Uterus (tissue), 2 donors: ENCODE results near the gene UVRAG.

ENCODE experiments used
- CTCF ChIP-seq, 4 experiments: fragments of 200-600 bp in 2 of 4; fragments of 450-650 bp in 2 of 4; sonication (generic) in 2 of 4; IDR thresholded peaks; one replicate each; pipeline ENCODE4 v1.5.1; 2016 to 2019; ENCODE audit warnings: antibody characterized with exemption in 4 of 4, mild to moderate bottlenecking in 2 of 4, moderate library complexity in 1 of 4
- POLR2A ChIP-seq, 2 donors: fragments of 450-650 bp; IDR thresholded peaks; one replicate each; pipeline ENCODE4 v1.6.1; 2016; ENCODE audit warnings: antibody characterized with exemption in 2 of 2, mild to moderate bottlenecking in 1 of 2, moderate library complexity in 1 of 2

GRCh38 chr11:76163289-76163880, 348.4 kb downstream of the UVRAG start:
- no peak for TF ChIP-seq CTCF (IDR thresholded peaks at IDR 0.05)
- TF ChIP-seq POLR2A (IDR thresholded peaks at IDR 0.05), result no peak
